Medulla oblongata (tissue), 1 donor: Measurements from ENCODE around the gene SMIM24.
"Not testable (repeated sequence)": the region's sequence is repeated elsewhere in the genome, so short reads cannot be mapped to it uniquely, and the experiment has no call there.

Experiments
- DNase-seq: peaks from one replicate; pipeline ENCODE4 v3.0.0-alpha.2; 2015; ENCODE audit errors: extremely low spot score

SMIM24 gene

DNA sequence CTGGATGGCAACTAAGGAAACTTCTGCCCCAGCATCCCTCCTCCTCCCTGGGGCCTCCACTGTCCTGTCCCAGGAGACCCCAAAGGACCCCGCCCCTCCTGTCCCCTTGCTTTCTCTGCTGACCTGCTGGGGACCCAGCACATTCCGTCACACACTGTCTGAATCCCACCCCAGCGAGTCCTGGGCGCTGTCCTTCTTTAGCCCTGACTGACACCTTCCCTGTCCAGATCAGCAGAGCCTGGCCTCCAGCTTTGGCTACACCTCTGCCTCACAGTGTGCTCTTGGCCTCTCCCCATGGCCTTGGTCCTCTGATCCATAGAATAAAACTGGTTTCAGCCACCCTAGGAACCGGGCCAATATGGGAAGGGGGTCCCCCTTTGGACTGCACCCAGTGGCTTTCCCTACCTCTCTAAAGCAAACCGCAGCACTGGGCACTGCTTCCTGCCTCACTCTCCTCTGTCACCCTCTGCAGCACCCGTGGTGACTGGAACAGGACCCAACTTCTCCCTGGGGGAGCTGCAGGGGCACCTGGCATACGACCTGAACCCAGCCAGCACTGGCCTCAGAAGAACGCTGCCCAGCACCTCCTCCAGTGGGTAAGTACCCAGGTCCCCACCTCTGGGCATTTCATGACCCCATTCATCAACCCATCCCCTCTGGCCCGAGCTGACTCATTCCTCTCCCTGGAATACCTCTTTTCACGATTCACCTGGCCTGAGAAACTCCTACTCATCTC lies 46.4 kb downstream of the SMIM24 start:
- no peak for DNase-seq

DNA sequence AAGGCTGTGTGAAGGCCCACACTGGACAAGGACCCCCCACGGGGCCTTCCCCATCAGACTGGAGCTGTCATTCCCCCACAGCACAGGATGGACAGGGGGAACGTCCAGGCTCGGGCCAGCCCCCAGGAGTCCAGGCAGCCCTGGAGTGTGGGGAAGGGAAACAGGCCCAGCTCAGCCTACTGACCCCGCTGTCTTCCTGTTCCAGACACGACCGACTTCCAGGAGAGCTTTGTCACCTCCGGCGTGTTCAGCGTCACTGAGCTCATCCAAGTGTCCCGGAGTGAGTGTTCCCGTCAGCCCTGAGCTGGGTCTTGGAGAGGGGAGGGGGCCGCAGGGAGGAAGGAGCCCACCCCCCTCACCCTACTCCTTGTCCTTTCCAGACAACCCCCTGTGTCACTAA lies 47.0 kb downstream of the SMIM24 start:
- DNase-seq = no peak

DNA sequence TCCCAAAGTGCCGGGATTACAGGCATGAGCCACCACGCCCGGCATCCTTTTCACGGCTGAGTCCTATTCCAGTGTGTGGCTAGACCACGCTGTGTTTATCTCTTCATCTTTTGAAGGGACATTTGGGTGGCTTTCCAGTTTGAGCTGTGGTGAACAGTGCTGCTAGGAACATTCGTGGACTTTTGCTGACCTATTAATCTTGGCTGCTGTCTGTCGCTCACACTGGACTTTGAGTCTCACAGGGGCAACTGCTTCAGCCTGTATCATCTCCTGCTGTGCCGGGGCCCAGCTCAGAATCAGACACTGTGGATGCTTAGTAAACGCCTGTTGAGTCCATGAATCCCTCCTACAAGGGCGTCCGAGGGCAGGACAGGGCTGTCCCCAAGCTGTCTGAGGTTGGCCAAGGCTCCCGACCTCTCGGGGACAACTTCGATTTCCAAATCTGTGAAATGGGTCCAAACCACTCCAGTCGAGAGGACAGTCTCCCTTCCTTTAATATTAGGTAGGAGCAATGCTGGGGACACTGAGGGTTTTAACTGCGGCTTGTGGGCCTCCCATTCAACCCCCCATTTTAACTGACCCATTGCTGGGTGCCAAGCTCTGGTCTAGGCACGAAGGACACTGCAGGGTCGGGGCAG lies 48.4 kb downstream of the SMIM24 start:
- no peak for DNase-seq

DNA sequence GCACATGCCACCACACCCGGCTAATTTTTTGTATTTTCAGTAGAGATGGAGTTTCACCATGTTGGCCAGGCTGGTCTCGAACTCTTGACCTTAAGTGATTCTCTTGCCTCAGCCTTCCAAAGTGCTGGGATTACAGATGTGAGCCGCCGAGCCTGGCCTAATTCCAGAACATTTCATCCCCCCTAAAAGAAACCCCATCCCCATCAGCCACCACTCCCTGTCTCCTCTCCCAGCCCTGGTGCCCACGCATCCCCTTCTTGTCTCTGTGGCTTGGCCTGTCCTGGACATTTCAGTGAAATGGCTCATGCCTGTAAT lies 50.0 kb downstream of the SMIM24 start:
- DNase-seq = not testable (repeated sequence)

DNA sequence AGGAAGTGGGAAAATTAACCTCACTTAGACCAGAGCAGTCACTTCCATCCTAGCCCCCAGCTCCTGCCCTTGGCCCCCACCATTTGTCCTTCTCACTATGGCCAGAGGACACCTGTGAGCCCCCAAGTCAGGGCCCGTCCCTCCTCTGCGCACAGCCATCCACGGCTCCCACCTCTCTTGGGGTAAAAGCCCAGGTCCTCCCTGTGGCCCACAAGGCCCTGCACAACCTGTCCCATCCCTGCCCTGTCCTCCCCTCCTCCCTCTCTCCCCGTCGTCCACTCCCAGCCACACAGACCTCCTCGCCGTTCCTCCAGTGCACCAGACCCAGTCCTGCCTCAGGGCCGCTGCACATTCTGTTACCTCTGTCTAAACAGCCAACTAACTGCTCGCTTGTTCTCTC lies 53.9 kb downstream of the SMIM24 start:
- no peak for DNase-seq
